ENCODE data around the gene FAIM2.
"Not testable (repeated sequence)": the region's sequence is repeated elsewhere in the genome, so short reads cannot be mapped to it uniquely, and the experiment has no call there.

Gene FAIM2

GRCh38 chr12:49874142-49874897 lies 29.4 kb downstream of the FAIM2 start:
- Histone ChIP-seq H3K4me3 (ENCODE audit: low read length) (no peak overlapping the region), H3K4me1 (ENCODE audit: insufficient read depth, low read length) (no peaks in the 10 kb centered on the region), H3K9ac (ENCODE audit: low read depth, low read length) (no peak overlapping the region), H3K27ac (ENCODE audit: low read depth, low read length) (no peak overlapping the region), H3K9me3 (ENCODE audit: insufficient read depth, low read depth, low read length) (no peaks in the 10 kb centered on the region), H3K36me3 (ENCODE audit: insufficient read depth, low read length) (no peaks in the 10 kb centered on the region), H3K27me3 (ENCODE audit: insufficient read depth, low read length) (no peaks in the 10 kb centered on the region)
- WGBS: 84% methylated on average over 11 of the region's 12 CpGs

- no peaks in the 10 kb centered on the region for H3K9me3 ChIP-seq (ENCODE audit: insufficient read depth, low read depth, low read length)
- no peaks in the 10 kb centered on the region for H3K27me3 ChIP-seq (ENCODE audit: insufficient read depth, low read length)
- no peak overlapping the region for H3K27ac ChIP-seq (ENCODE audit: low read depth, low read length)
- no peaks in the 10 kb centered on the region for H3K4me1 ChIP-seq (ENCODE audit: insufficient read depth, low read length)
- no peak overlapping the region for H3K4me3 ChIP-seq (ENCODE audit: low read length)
- 92% methylated on average over 3 of the region's 3 CpGs for WGBS
- no peak overlapping the region for H3K9ac ChIP-seq (ENCODE audit: low read depth, low read length)
- H3K36me3 ChIP-seq (ENCODE audit: insufficient read depth, low read length): no peaks in the 10 kb centered on the region
Observed at GRCh38 chr12:49873361-49873934, 30.3 kb downstream of the FAIM2 start.

- no peaks in the 10 kb centered on the region for H3K27me3 ChIP-seq (ENCODE audit: insufficient read depth, low read length)
- H3K4me3 ChIP-seq (ENCODE audit: low read length): no peak overlapping the region
- H3K27ac ChIP-seq (ENCODE audit: low read depth, low read length): no peak overlapping the region
- WGBS: 83% methylated on average over 6 of the region's 6 CpGs
- no peaks in the 10 kb centered on the region for H3K36me3 ChIP-seq (ENCODE audit: insufficient read depth, low read length)
- H3K9ac ChIP-seq (ENCODE audit: low read depth, low read length): no peak overlapping the region
- no peaks in the 10 kb centered on the region for H3K4me1 ChIP-seq (ENCODE audit: insufficient read depth, low read length)
- no peaks in the 10 kb centered on the region for H3K9me3 ChIP-seq (ENCODE audit: insufficient read depth, low read depth, low read length)
Observed at GRCh38 chr12:49872781-49873181, 30.9 kb downstream of the FAIM2 start.

DNA sequence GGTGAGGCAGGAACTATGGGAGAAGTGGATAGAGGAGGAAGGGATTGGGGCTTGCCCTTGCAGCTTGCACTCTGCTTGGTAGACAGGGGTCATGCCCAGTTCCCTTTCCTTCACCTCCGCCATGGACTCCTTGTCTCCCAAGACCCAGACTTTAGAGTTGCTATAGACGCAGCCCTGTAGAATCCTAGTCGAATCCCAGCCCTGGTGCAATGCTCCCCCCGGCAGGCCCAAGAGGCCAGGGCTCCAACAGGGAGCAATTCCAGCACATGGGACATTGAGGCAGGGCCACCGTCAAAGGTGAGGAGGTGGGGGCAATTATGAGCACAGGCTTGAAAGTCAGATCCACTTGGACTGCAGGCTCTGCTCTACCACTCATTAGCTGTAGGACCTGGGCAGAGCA lies 31.3 kb downstream of the FAIM2 start:
- Histone ChIP-seq H3K36me3 (ENCODE audit: insufficient read depth, low read length) (no peaks in the 10 kb centered on the region), H3K27me3 (ENCODE audit: insufficient read depth, low read length) (no peaks in the 10 kb centered on the region), H3K9me3 (ENCODE audit: insufficient read depth, low read depth, low read length) (no peaks in the 10 kb centered on the region), H3K9ac (ENCODE audit: low read depth, low read length) (no peak overlapping the region), H3K27ac (ENCODE audit: low read depth, low read length) (no peak overlapping the region), H3K4me1 (ENCODE audit: insufficient read depth, low read length) (no peaks in the 10 kb centered on the region), H3K4me3 (ENCODE audit: low read length) (no peak overlapping the region)
- 91% methylated on average over 5 of the region's 5 CpGs for WGBS

DNA sequence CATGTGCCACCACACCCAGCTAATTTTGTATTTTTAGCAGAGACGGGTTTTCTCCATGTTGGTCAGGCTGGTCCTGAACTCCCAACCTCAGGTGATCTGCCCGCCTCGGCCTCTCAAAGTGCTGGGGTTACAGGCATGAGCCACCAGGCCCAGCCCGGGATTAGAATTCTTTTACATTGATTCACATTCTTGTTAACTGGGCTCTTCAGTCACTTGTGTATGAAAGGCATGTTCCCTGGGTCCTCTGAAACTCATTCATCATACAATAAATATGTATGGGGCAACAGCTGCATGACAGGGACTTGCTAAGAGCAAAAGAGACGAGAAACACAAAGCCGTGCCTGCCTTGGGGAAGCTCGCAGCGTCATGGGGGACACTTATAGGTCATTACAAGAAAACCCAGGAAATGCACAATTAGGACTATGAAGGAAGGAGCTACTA lies 31.9 kb downstream of the FAIM2 start:
- WGBS: 89% methylated on average over 8 of the region's 8 CpGs
- H3K27me3 ChIP-seq (ENCODE audit: insufficient read depth, low read length); H3K27ac ChIP-seq (ENCODE audit: low read depth, low read length); H3K36me3 ChIP-seq (ENCODE audit: insufficient read depth, low read length); H3K9me3 ChIP-seq (ENCODE audit: insufficient read depth, low read depth, low read length); H3K4me1 ChIP-seq (ENCODE audit: insufficient read depth, low read length); H3K9ac ChIP-seq (ENCODE audit: low read depth, low read length); H3K4me3 ChIP-seq (ENCODE audit: low read length): not testable (repeated sequence)

GRCh38 chr12:49871263-49871561 lies 32.5 kb downstream of the FAIM2 start:
- no peaks in the 10 kb centered on the region for H3K36me3 ChIP-seq (ENCODE audit: insufficient read depth, low read length)
- H3K9me3 ChIP-seq (ENCODE audit: insufficient read depth, low read depth, low read length): no peaks in the 10 kb centered on the region
- WGBS: 90% methylated on average over 4 of the region's 4 CpGs
- H3K27me3 ChIP-seq (ENCODE audit: insufficient read depth, low read length): no peaks in the 10 kb centered on the region
- H3K9ac ChIP-seq (ENCODE audit: low read depth, low read length): no peak overlapping the region
- no peak overlapping the region for H3K4me3 ChIP-seq (ENCODE audit: low read length)
- H3K4me1 ChIP-seq (ENCODE audit: insufficient read depth, low read length): no peaks in the 10 kb centered on the region
- H3K27ac ChIP-seq (ENCODE audit: low read depth, low read length): no peak overlapping the region

DNA sequence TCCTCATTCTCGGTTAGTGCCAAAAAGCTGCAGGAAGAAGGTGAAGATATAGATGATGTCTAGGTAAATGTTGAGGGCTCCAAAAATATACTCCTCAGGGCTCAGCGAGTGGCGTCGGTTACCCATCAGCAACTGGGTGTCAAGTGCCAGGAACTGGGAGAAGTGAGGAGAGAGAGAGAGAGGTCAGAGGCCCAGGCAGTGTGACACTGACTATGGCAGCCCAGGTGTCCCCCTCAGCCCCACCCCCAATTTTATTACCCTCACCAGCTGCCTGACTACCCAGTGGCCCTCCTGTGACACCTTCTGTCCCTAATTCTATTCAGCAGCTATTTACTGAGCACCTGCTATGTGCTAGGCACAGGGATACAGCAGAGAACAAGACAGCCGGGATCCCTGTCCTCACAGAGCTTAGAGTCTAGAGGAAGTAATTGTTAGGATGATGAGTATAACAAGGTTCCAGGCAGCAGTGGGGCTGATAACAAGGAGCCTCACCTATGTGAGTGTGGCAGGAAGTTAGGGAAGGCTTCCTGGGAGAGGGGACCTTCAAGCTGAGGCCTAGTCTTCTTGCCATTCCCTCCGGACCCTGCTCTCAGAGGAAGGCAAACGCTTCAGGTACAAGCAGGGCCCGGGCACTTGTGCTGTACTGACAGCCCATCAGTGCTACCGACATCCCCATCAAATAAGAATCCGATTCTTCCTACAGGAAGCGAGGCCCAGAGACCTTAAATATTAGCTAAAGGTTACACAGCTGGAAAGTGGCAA lies 33.0 kb downstream of the FAIM2 start:
- Histone ChIP-seq H3K4me1 (ENCODE audit: insufficient read depth, low read length) (no peaks in the 10 kb centered on the region), H3K27me3 (ENCODE audit: insufficient read depth, low read length) (no peaks in the 10 kb centered on the region), H3K4me3 (ENCODE audit: low read length) (no peak overlapping the region), H3K27ac (ENCODE audit: low read depth, low read length) (no peak overlapping the region), H3K36me3 (ENCODE audit: insufficient read depth, low read length) (no peaks in the 10 kb centered on the region), H3K9me3 (ENCODE audit: insufficient read depth, low read depth, low read length) (no peaks in the 10 kb centered on the region), H3K9ac (ENCODE audit: low read depth, low read length) (no peak overlapping the region)
- WGBS: 92% methylated on average over 11 of the region's 11 CpGs

GRCh38 chr12:49869816-49870500 lies 33.7 kb downstream of the FAIM2 start:
- Histone ChIP-seq H3K36me3 (ENCODE audit: insufficient read depth, low read length) (no peaks in the 10 kb centered on the region), H3K27ac (ENCODE audit: low read depth, low read length) (no peak overlapping the region)

DNA sequence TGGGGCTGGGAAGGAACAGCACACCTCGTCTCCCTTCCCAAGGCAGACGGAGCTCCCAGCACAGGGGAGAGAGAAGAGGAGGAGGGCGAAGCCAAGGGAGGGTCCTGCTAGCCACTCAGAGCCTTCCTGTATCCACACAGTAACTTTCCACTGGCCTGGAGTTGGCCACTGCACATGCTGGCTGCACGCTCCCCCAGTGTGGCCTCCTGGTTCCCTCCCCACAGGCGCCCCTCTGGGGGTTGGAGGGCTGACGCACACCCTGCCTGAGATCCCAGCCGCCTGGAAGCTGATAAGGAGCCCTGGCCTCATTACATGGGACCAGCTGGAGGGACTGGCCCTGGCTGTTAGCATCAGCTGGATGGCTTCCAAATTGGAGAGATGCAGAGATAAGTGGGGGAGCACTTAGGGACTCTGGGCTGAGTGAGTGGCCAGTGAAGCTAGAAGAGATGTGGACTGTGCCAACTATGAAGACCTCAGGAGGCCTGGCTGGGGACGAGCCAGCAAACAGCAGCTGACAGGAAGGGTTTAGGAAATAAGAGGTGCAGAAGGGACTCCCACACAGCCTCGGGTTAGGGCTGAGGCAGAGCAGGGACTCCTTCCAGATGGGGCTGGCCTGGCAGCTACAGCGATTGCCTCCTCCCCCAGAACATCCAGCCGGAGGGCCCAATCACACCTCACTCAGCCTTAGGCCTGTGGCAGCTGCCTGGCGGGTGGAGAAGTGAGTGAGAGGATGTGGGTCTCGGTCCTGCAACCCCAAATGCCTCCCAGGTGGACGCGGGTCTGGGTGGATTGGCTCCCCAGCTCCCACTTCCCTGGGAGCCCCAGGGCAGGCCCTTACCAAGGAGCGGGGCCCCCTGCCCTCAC lies 34.5 kb downstream of the FAIM2 start:
- Histone ChIP-seq H3K4me1 (ENCODE audit: insufficient read depth, low read length) (no peaks in the 10 kb centered on the region), H3K36me3 (ENCODE audit: insufficient read depth, low read length) (no peaks in the 10 kb centered on the region), H3K27ac (ENCODE audit: low read depth, low read length) (no peak overlapping the region), H3K27me3 (ENCODE audit: insufficient read depth, low read length) (no peaks in the 10 kb centered on the region), H3K4me3 (ENCODE audit: low read length) (no peak overlapping the region), H3K9ac (ENCODE audit: low read depth, low read length) (no peak overlapping the region), H3K9me3 (ENCODE audit: insufficient read depth, low read depth, low read length) (no peaks in the 10 kb centered on the region)
- WGBS: 88% methylated on average over 15 of the region's 16 CpGs

More at GRCh38 chr12:49869816-49870500, 33.7 kb downstream of the FAIM2 start:
- Histone ChIP-seq H3K4me3 (ENCODE audit: low read length) (no peak overlapping the region), H3K9me3 (ENCODE audit: insufficient read depth, low read depth, low read length) (no peaks in the 10 kb centered on the region), H3K9ac (ENCODE audit: low read depth, low read length) (no peak overlapping the region), H3K27me3 (ENCODE audit: insufficient read depth, low read length) (no peaks in the 10 kb centered on the region), H3K4me1 (ENCODE audit: insufficient read depth, low read length) (no peaks in the 10 kb centered on the region)
- WGBS: 93% methylated on average over 14 of the region's 14 CpGs

DNA sequence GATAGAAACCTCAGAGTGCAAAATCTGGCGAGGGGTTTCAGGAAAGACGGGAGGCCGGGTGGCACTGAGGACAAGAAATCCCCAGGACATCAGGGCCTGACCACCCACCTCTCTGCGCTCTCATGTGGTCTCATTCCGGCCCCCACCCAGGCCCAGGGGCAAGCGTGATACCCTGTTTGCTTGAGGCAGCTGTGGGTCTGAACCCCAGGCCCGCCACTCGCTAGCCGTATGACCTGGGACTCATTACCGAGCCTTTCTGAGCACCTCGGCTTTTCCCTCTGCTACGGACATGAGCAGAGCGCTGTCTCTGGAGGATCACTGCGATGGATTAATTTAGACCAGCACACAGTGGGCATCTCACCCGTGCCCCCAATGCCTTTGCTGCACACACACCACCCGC lies 35.3 kb downstream of the FAIM2 start:
- Histone ChIP-seq H3K9ac (ENCODE audit: low read depth, low read length) (no peak overlapping the region), H3K4me1 (ENCODE audit: insufficient read depth, low read length) (no peaks in the 10 kb centered on the region)
- 93% methylated on average over 16 of the region's 16 CpGs for WGBS

More for the DNA sequence above, 35.3 kb downstream of the FAIM2 start:
- Histone ChIP-seq H3K27ac (ENCODE audit: low read depth, low read length) (no peak overlapping the region), H3K36me3 (ENCODE audit: insufficient read depth, low read length) (no peaks in the 10 kb centered on the region), H3K4me3 (ENCODE audit: low read length) (no peak overlapping the region), H3K9me3 (ENCODE audit: insufficient read depth, low read depth, low read length) (no peaks in the 10 kb centered on the region), H3K27me3 (ENCODE audit: insufficient read depth, low read length) (no peaks in the 10 kb centered on the region)

Measured in HUES64 (cell line).